Kasumi-1 (cell line): ENCODE measurements around the gene IGFBP6.

Source experiments
- DNase-seq, 2 experiments: peaks; one replicate each; lab custom pipeline; 2025; lab: John Stamatoyannopoulos, UW

The IGFBP6 gene

DNA sequence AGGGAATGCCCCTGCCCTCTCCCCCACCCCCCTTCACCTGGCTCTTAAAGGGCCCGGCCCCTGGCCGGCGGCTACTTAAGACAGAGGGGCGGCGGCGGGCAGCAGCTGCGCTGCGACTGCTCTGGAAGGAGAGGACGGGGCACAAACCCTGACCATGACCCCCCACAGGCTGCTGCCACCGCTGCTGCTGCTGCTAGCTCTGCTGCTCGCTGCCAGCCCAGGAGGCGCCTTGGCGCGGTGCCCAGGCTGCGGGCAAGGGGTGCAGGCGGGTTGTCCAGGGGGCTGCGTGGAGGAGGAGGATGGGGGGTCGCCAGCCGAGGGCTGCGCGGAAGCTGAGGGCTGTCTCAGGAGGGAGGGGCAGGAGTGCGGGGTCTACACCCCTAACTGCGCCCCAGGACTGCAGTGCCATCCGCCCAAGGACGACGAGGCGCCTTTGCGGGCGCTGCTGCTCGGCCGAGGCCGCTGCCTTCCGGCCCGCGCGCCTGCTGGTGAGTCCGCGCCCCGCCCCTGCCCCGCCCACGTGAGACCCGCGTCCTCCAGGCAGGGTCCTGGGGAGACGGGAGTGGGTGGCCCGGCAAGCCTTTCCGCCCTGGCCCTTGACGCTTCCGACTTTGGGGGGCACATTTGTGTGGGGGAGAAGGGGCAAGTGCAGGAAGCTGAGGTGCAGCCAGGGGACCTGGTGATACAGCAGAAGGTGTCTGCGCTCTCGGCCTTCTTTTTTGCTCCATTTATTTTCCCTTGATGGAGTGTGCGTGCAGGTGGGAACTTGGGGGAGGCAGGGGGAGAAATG is at the start of gene IGFBP6:
TSS of gene IGFBP6 (plus strand) at position 104 of the 790 bp plus-strand sequence. CDS start at position 155, 51 bp downstream.
- DNase-seq: peak in 1 of 2 experiments; percentile 4

DNA sequence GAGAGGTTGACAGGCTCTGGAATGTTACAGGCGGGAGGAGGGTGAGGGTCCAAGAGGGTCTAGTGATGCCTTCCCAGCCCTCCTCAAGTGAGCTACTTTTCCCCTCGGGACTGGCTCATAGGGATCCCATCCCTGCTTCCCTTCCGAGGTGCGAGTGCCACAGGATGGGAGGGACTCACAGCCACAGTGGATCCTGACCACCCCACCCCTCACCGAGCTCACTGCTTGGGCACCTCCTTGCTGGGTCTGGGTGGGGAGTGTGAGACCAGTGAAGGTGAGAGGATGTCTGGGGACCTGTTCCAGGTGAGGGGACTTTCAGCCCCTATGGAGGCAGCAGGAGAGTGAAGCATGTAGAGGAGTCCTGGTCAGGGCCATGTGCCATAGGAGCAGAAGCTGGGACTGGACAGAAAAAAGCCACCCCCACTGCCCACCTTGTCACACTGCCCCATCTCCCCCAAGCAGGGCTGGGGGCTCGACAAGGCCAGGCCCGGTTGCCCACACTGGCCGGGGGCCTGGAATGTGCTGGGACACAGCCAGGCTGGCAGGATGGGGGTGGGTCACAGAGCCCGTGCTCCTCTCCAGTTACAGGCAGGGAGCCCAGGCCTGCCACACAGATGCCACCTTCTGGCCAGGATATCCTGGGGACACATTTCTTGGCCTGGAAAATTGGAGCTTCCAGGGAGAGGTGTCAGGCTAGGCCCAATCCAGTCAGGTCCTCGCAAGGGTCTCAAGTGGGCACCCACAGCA is 49.3 kb upstream of the IGFBP6 start:
- DNase-seq: no peak

DNA sequence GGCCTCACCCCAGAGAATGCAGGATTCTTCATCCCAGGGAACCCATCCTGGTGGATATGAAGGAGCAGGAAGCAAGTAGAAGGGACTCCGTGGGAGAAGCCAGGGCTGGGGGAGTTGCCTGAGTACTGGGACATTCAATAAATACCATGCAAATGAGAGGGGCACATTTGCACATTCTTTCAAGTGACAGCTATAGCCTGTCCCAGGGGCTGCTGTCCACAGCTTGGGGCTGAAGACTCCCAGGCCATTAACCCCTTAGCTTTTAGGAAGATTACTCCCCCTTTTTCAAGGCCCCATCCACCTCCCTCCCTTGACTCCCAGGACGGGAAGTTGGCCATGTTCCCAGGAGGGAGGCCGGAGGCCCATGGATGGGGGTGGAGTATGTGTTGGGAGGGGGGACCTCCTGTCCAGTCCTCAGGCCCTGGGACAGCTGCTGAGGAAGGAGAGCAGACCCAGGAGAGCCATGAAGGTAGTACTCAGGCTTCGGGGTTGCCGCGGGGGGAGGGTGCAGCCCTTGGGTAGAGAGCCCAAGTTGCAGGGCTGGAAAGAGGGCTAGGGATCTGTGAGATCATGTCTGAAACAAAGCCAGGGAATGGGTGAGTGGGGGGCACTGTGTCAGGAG is 48.6 kb upstream of the IGFBP6 start:
- no peak for DNase-seq

GRCh38 chr12:53049571-53050318 is 47.7 kb upstream of the IGFBP6 start, which contains the start of gene TNS2:
Gene TNS2, plus strand, starts transcription at chr12:53050065. Its CDS starts 121 bp downstream, at chr12:53050186.
- DNase-seq: peak in 1 of 2 experiments; percentile 16

GRCh38 chr12:53050426-53051057 is 46.9 kb upstream of the IGFBP6 start:
- no peak for DNase-seq

DNA sequence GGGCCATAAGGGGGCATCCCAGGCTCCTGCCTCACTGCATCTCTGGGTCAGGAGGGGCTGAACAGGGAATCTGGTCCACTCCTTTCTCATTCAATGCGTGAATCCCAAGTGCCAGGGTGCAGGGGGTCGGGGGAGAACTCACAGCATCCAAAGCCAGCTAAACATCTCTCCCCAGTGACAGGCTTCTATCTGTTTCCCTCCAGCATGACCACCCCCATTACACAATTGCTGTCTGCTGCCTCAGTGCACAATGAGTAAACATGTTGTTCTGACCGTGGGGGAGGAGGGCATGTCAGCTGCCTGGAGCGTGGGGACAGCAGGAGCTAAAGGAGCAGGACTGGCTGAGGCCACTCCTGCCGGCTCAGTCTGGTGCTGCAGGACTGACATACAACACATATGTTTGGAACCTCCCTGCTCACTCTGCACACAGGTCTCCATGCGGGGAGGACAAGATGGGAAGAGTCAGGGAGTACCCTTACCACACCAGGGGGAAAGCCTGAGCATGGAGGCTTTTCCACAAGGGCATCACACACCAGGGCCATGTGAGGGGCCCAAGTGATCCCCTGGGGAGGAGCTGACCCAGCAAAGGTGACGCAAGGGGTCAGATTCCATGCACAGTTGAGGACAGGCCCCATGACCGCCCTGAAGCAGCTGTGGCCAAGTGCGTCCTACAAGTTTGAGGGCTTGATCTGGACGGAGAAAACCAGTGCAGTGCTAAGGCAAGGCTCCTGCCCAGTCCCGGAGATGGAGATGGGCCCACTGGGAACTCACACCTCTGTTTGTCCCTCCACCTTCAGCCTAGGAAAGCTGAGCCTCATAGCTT is 46.2 kb upstream of the IGFBP6 start:
- no peak for DNase-seq

- no peak for DNase-seq
Measured at GRCh38 chr12:53051881-53052412, 45.5 kb upstream of the IGFBP6 start.

- no peak for DNase-seq
Measured at GRCh38 chr12:53052419-53053217, 44.8 kb upstream of the IGFBP6 start.

DNA sequence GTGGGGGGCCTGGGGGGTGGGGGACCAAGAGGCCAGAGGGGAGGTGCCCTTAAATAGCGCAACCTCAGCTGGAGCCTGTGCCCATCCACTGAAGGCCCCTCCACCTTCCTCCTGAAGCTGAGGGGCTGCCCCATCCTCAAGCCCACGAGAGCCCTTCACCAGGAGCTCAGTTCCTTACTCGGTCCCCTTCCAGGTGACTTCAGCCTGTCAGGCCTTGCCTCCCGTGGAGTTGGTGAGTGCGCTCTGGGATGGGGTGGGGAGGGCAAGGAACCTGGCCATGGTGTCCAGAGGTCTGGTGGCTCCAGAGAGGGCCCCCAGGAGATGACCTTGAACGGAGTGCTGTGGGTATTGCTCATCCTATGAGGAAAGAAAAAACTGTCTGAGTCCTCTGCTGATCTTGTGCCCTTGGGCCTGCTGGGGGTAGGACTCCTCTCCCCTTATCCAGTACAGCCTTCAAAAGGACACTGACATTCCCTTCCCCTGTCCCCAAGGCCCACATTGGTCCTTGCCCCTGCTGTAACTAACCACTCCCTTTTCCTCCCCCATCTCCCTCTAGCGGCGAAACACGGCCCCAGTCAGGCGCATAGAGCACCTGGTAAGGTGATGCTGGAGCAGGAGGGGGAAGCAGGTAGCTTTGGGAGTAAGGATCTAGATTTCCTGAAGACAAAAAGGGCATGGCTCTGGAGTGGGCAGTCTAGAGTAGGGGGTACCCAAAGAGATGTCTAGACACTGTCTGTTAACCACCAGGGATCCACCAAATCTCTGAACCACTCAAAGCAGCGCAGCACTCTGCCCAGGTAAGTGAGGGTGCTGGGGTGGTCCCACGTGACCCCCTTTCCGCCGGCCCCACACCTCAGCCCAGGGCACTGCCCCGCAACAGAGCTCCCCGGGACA is 44.0 kb upstream of the IGFBP6 start:
- DNase-seq: peak in 1 of 2 experiments; percentile 24

GRCh38 chr12:53054112-53054878 is 43.2 kb upstream of the IGFBP6 start:
- DNase-seq: peak; percentile 88 to 90

DNA sequence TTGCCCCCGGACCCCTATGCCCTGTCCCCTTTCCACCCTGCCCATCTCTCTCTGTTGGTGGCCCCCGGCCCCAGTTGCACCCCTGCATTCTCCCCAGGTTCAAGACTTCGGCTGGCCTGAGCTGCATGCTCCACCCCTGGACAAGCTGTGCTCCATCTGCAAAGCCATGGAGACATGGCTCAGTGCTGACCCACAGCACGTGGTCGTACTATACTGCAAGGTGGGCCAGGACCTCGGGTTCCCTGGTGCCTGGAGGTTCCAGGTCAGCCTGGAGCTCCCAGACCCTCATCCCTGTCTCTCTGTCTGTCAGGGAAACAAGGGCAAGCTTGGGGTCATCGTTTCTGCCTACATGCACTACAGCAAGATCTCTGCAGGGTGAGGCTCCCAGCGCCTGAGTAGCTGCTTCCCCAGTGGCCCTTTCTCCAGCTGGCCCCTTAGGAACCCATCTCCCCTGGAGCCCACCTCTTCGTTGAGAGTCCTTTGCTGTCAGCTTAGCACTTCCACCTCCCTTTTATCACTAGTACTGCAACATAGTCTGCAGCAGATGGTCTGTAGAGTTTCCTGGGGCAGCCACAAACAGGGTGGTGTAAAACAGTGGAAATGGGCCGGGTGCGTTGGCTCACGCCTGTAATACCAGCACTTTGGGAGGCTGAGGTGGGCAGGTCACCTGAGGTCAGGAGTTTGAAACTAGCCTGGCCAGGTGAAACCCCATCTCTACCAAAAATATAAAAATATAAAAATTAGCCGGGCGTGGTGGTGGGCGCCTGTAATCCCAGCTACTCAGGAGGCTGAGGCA is 41.8 kb upstream of the IGFBP6 start:
- peak in 1 of 2 experiments; percentile 15 for DNase-seq

- no peak for DNase-seq
Measured at GRCh38 chr12:53056296-53056695, 41.2 kb upstream of the IGFBP6 start.

DNA sequence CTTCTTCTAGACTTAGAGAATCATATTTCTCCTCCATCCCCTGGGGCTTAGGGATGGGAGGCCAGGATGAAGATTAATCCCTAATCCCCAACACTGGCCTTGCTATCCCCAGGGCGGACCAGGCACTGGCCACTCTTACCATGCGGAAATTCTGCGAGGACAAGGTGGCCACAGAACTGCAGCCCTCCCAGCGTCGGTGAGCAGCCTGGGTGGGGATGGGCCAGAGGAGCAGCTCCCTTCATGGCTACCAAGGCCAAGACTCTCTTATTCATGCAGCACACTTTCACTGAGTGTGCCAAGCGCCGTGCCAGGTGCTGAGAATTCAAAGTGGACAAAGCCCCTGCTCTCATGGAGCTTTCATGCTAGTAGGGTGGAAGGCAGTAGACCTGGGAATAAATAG is 40.6 kb upstream of the IGFBP6 start:
- DNase-seq: no peak

GRCh38 chr12:53057816-53058500 is 39.5 kb upstream of the IGFBP6 start:
- DNase-seq: no peak

GRCh38 chr12:53058674-53059433 is 38.6 kb upstream of the IGFBP6 start:
- no peak for DNase-seq
